ENCODE data around the gene RER1. TPM values are rescaled to one million over a fixed set of nuclear protein-coding genes. Genes with fewer than 3 reads are reported as not detected.

The RER1 gene
- total RNA-seq, 3 donors from 2014 or later (not counting 1 experiment from before 2014, with no cell fraction given), result 89.2 to 98.9 (median 91.9) TPM

DNA sequence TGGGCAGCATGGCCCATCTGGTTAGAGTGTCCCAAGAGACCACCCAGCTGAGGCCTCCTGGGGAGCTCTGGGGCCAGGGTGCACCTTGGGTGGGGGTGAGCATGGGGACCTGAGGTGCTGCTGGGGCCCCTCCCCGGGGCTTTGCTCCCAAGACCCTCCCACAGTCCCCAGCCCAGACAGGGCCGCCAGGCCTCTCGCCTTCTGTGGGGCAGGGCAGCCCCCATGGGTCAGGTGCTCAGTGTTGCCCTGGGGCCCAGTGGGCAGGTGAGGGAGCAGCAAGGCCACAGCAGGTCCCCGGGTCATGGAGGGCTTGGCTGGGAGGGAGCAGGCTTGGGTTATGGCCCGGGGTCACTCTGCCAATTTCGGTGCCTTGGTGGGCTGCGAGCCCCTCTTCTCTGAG, 45.2 kb downstream of the RER1 start:
- TF ChIP-seq, protein P1, sequence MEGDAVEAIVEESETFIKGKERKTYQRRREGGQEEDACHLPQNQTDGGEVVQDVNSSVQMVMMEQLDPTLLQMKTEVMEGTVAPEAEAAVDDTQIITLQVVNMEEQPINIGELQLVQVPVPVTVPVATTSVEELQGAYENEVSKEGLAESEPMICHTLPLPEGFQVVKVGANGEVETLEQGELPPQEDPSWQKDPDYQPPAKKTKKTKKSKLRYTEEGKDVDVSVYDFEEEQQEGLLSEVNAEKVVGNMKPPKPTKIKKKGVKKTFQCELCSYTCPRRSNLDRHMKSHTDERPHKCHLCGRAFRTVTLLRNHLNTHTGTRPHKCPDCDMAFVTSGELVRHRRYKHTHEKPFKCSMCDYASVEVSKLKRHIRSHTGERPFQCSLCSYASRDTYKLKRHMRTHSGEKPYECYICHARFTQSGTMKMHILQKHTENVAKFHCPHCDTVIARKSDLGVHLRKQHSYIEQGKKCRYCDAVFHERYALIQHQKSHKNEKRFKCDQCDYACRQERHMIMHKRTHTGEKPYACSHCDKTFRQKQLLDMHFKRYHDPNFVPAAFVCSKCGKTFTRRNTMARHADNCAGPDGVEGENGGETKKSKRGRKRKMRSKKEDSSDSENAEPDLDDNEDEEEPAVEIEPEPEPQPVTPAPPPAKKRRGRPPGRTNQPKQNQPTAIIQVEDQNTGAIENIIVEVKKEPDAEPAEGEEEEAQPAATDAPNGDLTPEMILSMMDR (IDR thresholded peaks at IDR 0.05), result no peak
- no peaks in the 10 kb centered on the region for H3K9me3 ChIP-seq (ENCODE audit: control insufficient read depth, insufficient read depth, low read length)
- H3K36me3 ChIP-seq (ENCODE audit: control insufficient read depth, insufficient read depth, low read length), result no peaks in the 10 kb centered on the region
- WGBS (ENCODE audit: insufficient coverage), result 91% methylated on average over 7 of the region's 7 CpGs
- Mint-ChIP-seq H3K27ac (no peak overlapping the region), H3K4me3 (no peak overlapping the region), H3K36me3 (no peaks in the 10 kb centered on the region), H3K4me1 (peaks cover 0 to 13% of the 10 kb centered on the region in 2 donors), H3K27me3 (ENCODE audit: low read depth in 2 of 2) (no peaks in the 10 kb centered on the region), H3K9me3 (no peaks in the 10 kb centered on the region)
- intact Hi-C loops (cut with micrococcal nuclease), result no loop called here
- ATAC-seq (no peak), DNase-seq (no peak)
- H3K4me1 ChIP-seq (ENCODE audit: control insufficient read depth, insufficient read depth, low read length), result no peaks in the 10 kb centered on the region
- no peak overlapping the region for H3K27ac ChIP-seq (ENCODE audit: low read length)
- H3K4me3 ChIP-seq (ENCODE audit: low read length), result no peak overlapping the region
- H3K27me3 ChIP-seq (ENCODE audit: control insufficient read depth, insufficient read depth, low read length), result no peaks in the 10 kb centered on the region

DNA sequence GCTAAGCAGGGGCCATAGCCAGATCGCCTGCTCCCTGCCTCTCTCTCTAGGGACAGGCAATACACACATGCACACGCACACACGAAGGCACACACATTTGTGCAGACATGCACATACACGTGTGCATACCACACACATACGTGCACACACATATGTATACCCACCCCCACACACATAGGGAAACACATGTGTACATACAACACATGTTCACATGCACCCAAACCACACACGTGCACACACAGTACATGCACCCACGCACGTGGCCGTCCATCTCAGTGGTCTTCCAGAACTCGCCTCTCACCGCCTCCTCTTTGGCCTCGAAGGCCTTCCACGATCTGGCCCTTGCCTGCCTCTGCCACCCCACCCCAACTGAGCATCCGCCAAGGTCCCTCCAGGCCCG, 46.0 kb downstream of the RER1 start:
- TF ChIP-seq, protein P1 (IDR thresholded peaks at IDR 0.05), result no peak
- Mint-ChIP-seq H3K4me3 (no peak overlapping the region), H3K9me3 (no peaks in the 10 kb centered on the region), H3K36me3 (no peaks in the 10 kb centered on the region), H3K4me1 (peaks cover 0 to 13% of the 10 kb centered on the region in 2 donors), H3K27me3 (ENCODE audit: low read depth in 2 of 2) (no peaks in the 10 kb centered on the region), H3K27ac (peak overlapping the region in 1 of 2 donors; percentile 39)
- Histone ChIP-seq H3K4me1 (ENCODE audit: control insufficient read depth, insufficient read depth, low read length) (no peaks in the 10 kb centered on the region), H3K27ac (ENCODE audit: low read length) (no peak overlapping the region), H3K9me3 (ENCODE audit: control insufficient read depth, insufficient read depth, low read length) (no peaks in the 10 kb centered on the region), H3K36me3 (ENCODE audit: control insufficient read depth, insufficient read depth, low read length) (no peaks in the 10 kb centered on the region), H3K4me3 (ENCODE audit: low read length) (no peak overlapping the region), H3K27me3 (ENCODE audit: control insufficient read depth, insufficient read depth, low read length) (no peaks in the 10 kb centered on the region)
- intact Hi-C loops (cut with micrococcal nuclease), result no loop called here
- DNase-seq, result no peak
- WGBS (ENCODE audit: insufficient coverage), result 89% methylated on average over 15 of the region's 15 CpGs
- ATAC-seq, result no peak

DNA sequence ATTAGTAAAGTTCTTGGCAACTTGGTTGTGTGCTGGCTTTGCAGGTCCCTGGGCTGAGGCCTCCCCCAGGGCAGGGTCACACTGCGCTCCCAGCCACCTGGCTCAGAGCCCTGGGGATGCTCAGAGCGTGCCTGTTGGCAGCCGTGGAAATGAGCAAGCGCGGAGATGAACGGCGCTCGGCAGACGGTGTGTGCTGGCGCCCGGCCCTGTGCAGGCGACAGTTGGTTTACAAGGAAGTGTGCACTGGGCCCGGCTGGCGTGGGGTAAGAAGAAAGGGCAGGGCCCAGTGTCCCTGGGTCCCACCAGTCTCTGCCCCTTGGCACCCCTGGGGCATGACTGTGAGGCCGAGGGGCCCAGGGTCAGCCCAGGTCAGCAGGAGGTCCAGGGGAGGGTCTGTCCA, 46.4 kb downstream of the RER1 start:
- Histone ChIP-seq H3K4me1 (ENCODE audit: control insufficient read depth, insufficient read depth, low read length) (peaks cover 4% of the 10 kb centered on the region), H3K27ac (ENCODE audit: low read length) (no peak overlapping the region), H3K27me3 (ENCODE audit: control insufficient read depth, insufficient read depth, low read length) (peaks cover 4% of the 10 kb centered on the region), H3K36me3 (ENCODE audit: control insufficient read depth, insufficient read depth, low read length) (no peaks in the 10 kb centered on the region), H3K9me3 (ENCODE audit: control insufficient read depth, insufficient read depth, low read length) (no peaks in the 10 kb centered on the region), H3K4me3 (ENCODE audit: low read length) (no peak overlapping the region)
- intact Hi-C loops (cut with micrococcal nuclease), result no loop called here
- no peak overlapping the region for H3K27ac Mint-ChIP-seq
- H3K27me3 Mint-ChIP-seq (ENCODE audit: low read depth in 2 of 2), result no peaks in the 10 kb centered on the region
- TF ChIP-seq, protein P1 (IDR thresholded peaks at IDR 0.05), result no peak
- DNase-seq (no peak), ATAC-seq (no peak)
- no peak overlapping the region for H3K4me3 Mint-ChIP-seq
- H3K36me3 Mint-ChIP-seq, result no peaks in the 10 kb centered on the region
- WGBS (ENCODE audit: insufficient coverage), result 78% methylated on average over 15 of the region's 15 CpGs
- H3K9me3 Mint-ChIP-seq, result no peaks in the 10 kb centered on the region
- peaks cover 0 to 13% of the 10 kb centered on the region in 2 donors for H3K4me1 Mint-ChIP-seq

DNA sequence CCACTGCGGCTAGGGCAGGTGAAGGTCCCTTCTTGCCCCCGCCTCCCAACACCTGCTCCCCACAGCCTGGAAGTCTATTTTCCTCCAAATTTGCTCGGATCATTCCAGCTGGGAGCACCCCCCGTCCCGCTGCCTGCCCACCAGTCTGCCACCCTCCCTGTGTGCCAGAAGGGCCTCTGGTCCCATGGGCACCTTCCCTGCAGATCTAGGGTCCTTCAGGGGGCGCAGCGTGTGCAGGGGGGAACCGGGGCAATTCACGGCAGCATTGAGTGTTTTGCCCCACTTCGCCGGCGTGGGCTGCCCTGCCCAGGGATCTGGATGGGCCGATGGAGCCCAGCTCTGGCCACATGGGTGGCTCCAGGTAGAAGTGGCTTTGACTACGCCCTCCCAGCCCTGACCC, 47.0 kb downstream of the RER1 start:
- Mint-ChIP-seq H3K4me3 (no peak overlapping the region), H3K9me3 (no peaks in the 10 kb centered on the region), H3K36me3 (no peaks in the 10 kb centered on the region), H3K27ac (no peak overlapping the region), H3K4me1 (peaks cover 0 to 13% of the 10 kb centered on the region in 2 donors), H3K27me3 (ENCODE audit: low read depth in 2 of 2) (no peaks in the 10 kb centered on the region)
- Histone ChIP-seq H3K36me3 (ENCODE audit: control insufficient read depth, insufficient read depth, low read length) (no peaks in the 10 kb centered on the region), H3K27me3 (ENCODE audit: control insufficient read depth, insufficient read depth, low read length) (peaks cover 6% of the 10 kb centered on the region), H3K27ac (ENCODE audit: low read length) (no peak overlapping the region), H3K4me3 (ENCODE audit: low read length) (no peak overlapping the region), H3K9me3 (ENCODE audit: control insufficient read depth, insufficient read depth, low read length) (no peaks in the 10 kb centered on the region), H3K4me1 (ENCODE audit: control insufficient read depth, insufficient read depth, low read length) (peaks cover 8% of the 10 kb centered on the region)
- intact Hi-C loops (cut with micrococcal nuclease), result no loop called here
- no peak for ATAC-seq
- TF ChIP-seq, protein P1 (IDR thresholded peaks at IDR 0.05), result no peak
- no peak for DNase-seq
- 92% methylated on average over 14 of the region's 14 CpGs for WGBS (ENCODE audit: insufficient coverage)
